Peyer's patch (tissue), 4 donors: Measurements from ENCODE around the gene CCDC93. TPM values are rescaled to one million over a fixed set of nuclear protein-coding genes. Genes with fewer than 3 reads are reported as not detected.

Source experiments
- DNase-seq, 3 donors: peaks; one replicate each; pipeline ENCODE4 v3.0.0-alpha.2; 2017 to 2019
- H3K27ac ChIP-seq, 4 donors: fragments of 200-600 bp; sonication (generic); one replicate each; pipeline ENCODE4 v1.5.1; 2016 to 2019
- H3K27me3 ChIP-seq, 2 donors: fragments of 200-600 bp; sonication (generic); one replicate each; pipeline ENCODE4 v1.5.1; 2019
- H3K36me3 ChIP-seq, 3 donors: fragments of 200-600 bp; sonication (generic); one replicate each; pipeline ENCODE4 v1.5.1; 2016 to 2019
- H3K4me1 ChIP-seq, 4 donors: fragments of 200-600 bp; sonication (generic); one replicate each; pipeline ENCODE4 v1.5.1; 2016 to 2019
- H3K4me3 ChIP-seq, 4 donors: fragments of 200-600 bp; sonication (generic); 1 replicate in 3 of 4; 2 replicates in 1 of 4; pipeline ENCODE4 v1.5.1; 2016 to 2019; ENCODE audit warnings: mild to moderate bottlenecking in 1 of 4
- H3K9me3 ChIP-seq, 4 donors: fragments of 200-600 bp; sonication (generic); one replicate each; pipeline ENCODE4 v1.5.1; 2016 to 2019; ENCODE audit warnings: mild to moderate bottlenecking in 1 of 4
- CTCF ChIP-seq, 6 experiments: fragments of 450-650 bp in 4 of 6; fragments of 200-600 bp in 2 of 6; sonication (generic) in 1 of 6; IDR thresholded peaks; one replicate each; pipeline ENCODE4 v1.5.1; 2017 to 2019; ENCODE audit warnings: antibody characterized with exemption in 6 of 6, mild to moderate bottlenecking in 3 of 6, moderate library complexity in 1 of 6
- POLR2A ChIP-seq, 2 donors: fragments of 450-650 bp; IDR thresholded peaks; one replicate each; pipeline ENCODE4 v1.5.1; 2017; ENCODE audit warnings: antibody characterized with exemption in 2 of 2, mild to moderate bottlenecking in 2 of 2, moderate library complexity in 2 of 2
- total RNA-seq, 4 donors: library from RNA; depleted of rRNA; stranded (reverse); fragments of >200 nt; gene quantifications; one replicate each; pipeline ENCODE4 v1.1.0, GENCODE V29; 2016

The CCDC93 gene
- total RNA-seq, 4 donors from 2014 or later = 47.0 to 59.3 (median 55.0) TPM

GRCh38 chr2:117942551-117942950 lies 71.3 kb downstream of the CCDC93 start:
- H3K27ac ChIP-seq = no peak overlapping the region
- H3K9me3 ChIP-seq = no peaks in the 10 kb centered on the region
- H3K36me3 ChIP-seq = peaks cover 0 to 100% (median 0%) of the 10 kb centered on the region in 3 donors
- no peaks in the 10 kb centered on the region for H3K4me1 ChIP-seq
- no peaks in the 10 kb centered on the region for H3K27me3 ChIP-seq
- H3K4me3 ChIP-seq = no peak overlapping the region
- no peak for DNase-seq
- no peak for TF ChIP-seq CTCF (IDR thresholded peaks at IDR 0.05)
- no peak for TF ChIP-seq POLR2A (IDR thresholded peaks at IDR 0.05)

GRCh38 chr2:117941693-117942092 lies 72.2 kb downstream of the CCDC93 start:
- H3K36me3 ChIP-seq = peaks cover 0 to 100% (median 0%) of the 10 kb centered on the region in 3 donors
- no peak overlapping the region for H3K4me3 ChIP-seq
- no peak overlapping the region for H3K27ac ChIP-seq
- H3K27me3 ChIP-seq = no peaks in the 10 kb centered on the region
- no peaks in the 10 kb centered on the region for H3K4me1 ChIP-seq
- DNase-seq = no peak
- H3K9me3 ChIP-seq = no peaks in the 10 kb centered on the region
- TF ChIP-seq CTCF (IDR thresholded peaks at IDR 0.05) (no peak), POLR2A (IDR thresholded peaks at IDR 0.05) (no peak)

- H3K27ac ChIP-seq = no peak overlapping the region
- DNase-seq = no peak
- no peak overlapping the region for H3K4me3 ChIP-seq
- no peaks in the 10 kb centered on the region for H3K4me1 ChIP-seq
- H3K36me3 ChIP-seq = peaks cover 0 to 100% (median 0%) of the 10 kb centered on the region in 3 donors
- TF ChIP-seq CTCF (IDR thresholded peaks at IDR 0.05) (no peak), POLR2A (IDR thresholded peaks at IDR 0.05) (no peak)
- no peaks in the 10 kb centered on the region for H3K9me3 ChIP-seq
- no peaks in the 10 kb centered on the region for H3K27me3 ChIP-seq
These were observed 73.4 kb downstream of the CCDC93 start for GRCh38 chr2:117940436-117940835.

- no peaks in the 10 kb centered on the region for H3K27me3 ChIP-seq
These were observed 75.3 kb downstream of the CCDC93 start for GRCh38 chr2:117938611-117939010.

GRCh38 chr2:117936871-117937428 lies 76.9 kb downstream of the CCDC93 start:
- DNase-seq = no peak
- TF ChIP-seq CTCF (IDR thresholded peaks at IDR 0.05) = no peak
- TF ChIP-seq POLR2A (IDR thresholded peaks at IDR 0.05) = no peak
- peaks cover 0 to 100% (median 4%) of the 10 kb centered on the region in 3 donors for H3K36me3 ChIP-seq
- no peaks in the 10 kb centered on the region for H3K27me3 ChIP-seq
- H3K4me1 ChIP-seq = no peaks in the 10 kb centered on the region
- H3K4me3 ChIP-seq = no peak overlapping the region
- no peaks in the 10 kb centered on the region for H3K9me3 ChIP-seq
- H3K27ac ChIP-seq = no peak overlapping the region

More at GRCh38 chr2:117938611-117939010, 75.3 kb downstream of the CCDC93 start:
- no peak for DNase-seq
- Histone ChIP-seq H3K4me3 (no peak overlapping the region), H3K36me3 (peaks cover 0 to 100% (median 4%) of the 10 kb centered on the region in 3 donors), H3K9me3 (no peaks in the 10 kb centered on the region), H3K27ac (no peak overlapping the region), H3K4me1 (no peaks in the 10 kb centered on the region)
- TF ChIP-seq CTCF (IDR thresholded peaks at IDR 0.05) (no peak), POLR2A (IDR thresholded peaks at IDR 0.05) (no peak)
